Stomach (tissue), 9 donors: ENCODE measurements around the gene GPR176. TPM values are rescaled to one million over a fixed set of nuclear protein-coding genes. Genes with fewer than 3 reads are reported as not detected.

ENCODE experiments used
- DNase-seq, 2 donors: peaks; one replicate each; pipeline versions ENCODE4 v3.0.0 to v3.0.0-alpha.2; 2013 to 2019
- H3K27ac ChIP-seq, 5 donors: fragments of 200-600 bp in 4 of 5; sonication (generic) in 4 of 5; one replicate each; pipeline ENCODE4 v1.5.1; 2013 to 2019; ENCODE audit warnings: mild to moderate bottlenecking in 1 of 5, moderate library complexity in 1 of 5
- H3K27me3 ChIP-seq, 3 donors: fragments of 200-600 bp; sonication (generic); one replicate each; pipeline ENCODE4 v1.5.1; 2017 to 2019; ENCODE audit warnings: mixed run types in 1 of 3
- H3K36me3 ChIP-seq, 4 donors: fragments of 200-600 bp; sonication (generic); 1 replicate in 3 of 4; 2 replicates in 1 of 4; pipeline ENCODE4 v1.5.1; 2016 to 2019
- H3K4me1 ChIP-seq, 4 donors: fragments of 200-600 bp; sonication (generic); one replicate each; pipeline ENCODE4 v1.5.1; 2016 to 2019
- H3K4me3 ChIP-seq, 4 donors: fragments of 200-600 bp; sonication (generic) in 3 of 4; one replicate each; pipeline ENCODE4 v1.5.1; 2016 to 2019; ENCODE audit warnings: mild to moderate bottlenecking in 1 of 4
- H3K9me3 ChIP-seq, 4 donors: fragments of 200-600 bp; sonication (generic); one replicate each; pipeline ENCODE4 v1.5.1; 2016 to 2019
- EP300 ChIP-seq: sonication (generic); formaldehyde crosslinking; IDR thresholded peaks from one replicate; pipeline ENCODE4 v1.6.1; 2017; ENCODE audit warnings: antibody characterized with exemption
- POLR2A ChIP-seq, 4 donors: fragments of 450-650 bp; IDR thresholded peaks; one replicate each; pipeline ENCODE4 v1.6.1; 2016; ENCODE audit warnings: antibody characterized with exemption in 4 of 4, control low read depth in 2 of 4, mild to moderate bottlenecking in 1 of 4, moderate library complexity in 1 of 4
- POLR2AphosphoS5 ChIP-seq, 3 donors: sonication (generic); formaldehyde crosslinking; IDR thresholded peaks; one replicate each; pipeline ENCODE4 v1.6.1; 2016; ENCODE audit warnings: antibody characterized with exemption in 3 of 3
- WGBS, 5 donors: extraction: QIAGEN DNeasy Blood & Tissue Kit in 3 of 5; methylation state at CpG; one replicate each; pipeline versions ENCODE4 v1.1.5 to v1.1.7; 2013 to 2018; 5-methylcytosine and 5-hydroxymethylcytosine counted together
- intact Hi-C: fragments of 100-400 bp; cut with DNase I; formaldehyde crosslinking; loops from one replicate; pipeline ENCODE4 v1.15.1; 2023; ENCODE audit warnings: low total_unique reads
- polyA plus RNA-seq, 3 donors: library from polyadenylated mRNA; stranded (reverse); fragments of 200-250 nt; gene quantifications; one replicate each; pipeline ENCODE4 v1.2.3, GENCODE V29; 2013
- total RNA-seq, 5 donors: library from RNA; depleted of rRNA; stranded (reverse); fragments of >200 nt; gene quantifications; one replicate each; pipeline versions ENCODE4 v1.1.0 to v1.2.3, GENCODE V29; 2014 to 2016
- TF ChIP-seq, protein P1 (sequence below), 7 experiments: fragments of 450-650 bp in 4 of 7; fragments of 200-600 bp in 3 of 7; sonication (generic) in 3 of 7; IDR thresholded peaks; one replicate each; pipeline ENCODE4 v1.5.1; 2016 to 2019; ENCODE audit warnings: antibody characterized with exemption in 7 of 7, control low read depth in 2 of 7, mild to moderate bottlenecking in 1 of 7
- donor health status: healthy with polysubstance abuse.
- donor health status: Bipolar disorder and iron deficiency.
- donor health status: healthy.

GPR176 gene
- total and polyA plus RNA-seq, 8 donors = 0.29 to 10.1 (median 1.3) TPM; not detected in 1

GRCh38 chr15:39907216-39907615 is 12.8 kb downstream of the GPR176 start:
- Histone ChIP-seq H3K27ac (no peak overlapping the region), H3K4me1 (no peaks in the 10 kb centered on the region), H3K4me3 (no peak overlapping the region), H3K36me3 (no peaks in the 10 kb centered on the region), H3K27me3 (no peaks in the 10 kb centered on the region), H3K9me3 (no peaks in the 10 kb centered on the region)
- TF ChIP-seq EP300 (no peak), POLR2A (IDR thresholded peaks at IDR 0.05) (no peak), POLR2AphosphoS5 (IDR thresholded peaks at IDR 0.05) (no peak)
- TF ChIP-seq, protein P1, sequence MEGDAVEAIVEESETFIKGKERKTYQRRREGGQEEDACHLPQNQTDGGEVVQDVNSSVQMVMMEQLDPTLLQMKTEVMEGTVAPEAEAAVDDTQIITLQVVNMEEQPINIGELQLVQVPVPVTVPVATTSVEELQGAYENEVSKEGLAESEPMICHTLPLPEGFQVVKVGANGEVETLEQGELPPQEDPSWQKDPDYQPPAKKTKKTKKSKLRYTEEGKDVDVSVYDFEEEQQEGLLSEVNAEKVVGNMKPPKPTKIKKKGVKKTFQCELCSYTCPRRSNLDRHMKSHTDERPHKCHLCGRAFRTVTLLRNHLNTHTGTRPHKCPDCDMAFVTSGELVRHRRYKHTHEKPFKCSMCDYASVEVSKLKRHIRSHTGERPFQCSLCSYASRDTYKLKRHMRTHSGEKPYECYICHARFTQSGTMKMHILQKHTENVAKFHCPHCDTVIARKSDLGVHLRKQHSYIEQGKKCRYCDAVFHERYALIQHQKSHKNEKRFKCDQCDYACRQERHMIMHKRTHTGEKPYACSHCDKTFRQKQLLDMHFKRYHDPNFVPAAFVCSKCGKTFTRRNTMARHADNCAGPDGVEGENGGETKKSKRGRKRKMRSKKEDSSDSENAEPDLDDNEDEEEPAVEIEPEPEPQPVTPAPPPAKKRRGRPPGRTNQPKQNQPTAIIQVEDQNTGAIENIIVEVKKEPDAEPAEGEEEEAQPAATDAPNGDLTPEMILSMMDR (IDR thresholded peaks at IDR 0.05) = no peak
- 62 to 76% (median 68%) methylated on average over 3 of the region's 3 CpGs for WGBS, 5 donors
- no peak for DNase-seq
- intact Hi-C loops = no loop called here

GRCh38 chr15:39904115-39904514 is 16.0 kb downstream of the GPR176 start:
- TF ChIP-seq, protein P1 (IDR thresholded peaks at IDR 0.05) = no peak
- TF ChIP-seq POLR2A (IDR thresholded peaks at IDR 0.05) (no peak), POLR2AphosphoS5 (IDR thresholded peaks at IDR 0.05) (no peak), EP300 (no peak)
- no peaks in the 10 kb centered on the region for H3K27me3 ChIP-seq
- intact Hi-C loops = no loop called here
- WGBS, 5 donors = 85 to 95% (median 88%) methylated on average over 2 of the region's 2 CpGs
- DNase-seq = no peak
- H3K9me3 ChIP-seq = no peaks in the 10 kb centered on the region
- no peaks in the 10 kb centered on the region for H3K4me1 ChIP-seq
- no peaks in the 10 kb centered on the region for H3K36me3 ChIP-seq
- no peak overlapping the region for H3K4me3 ChIP-seq
- no peak overlapping the region for H3K27ac ChIP-seq

- Histone ChIP-seq H3K4me1 (no peaks in the 10 kb centered on the region), H3K9me3 (no peaks in the 10 kb centered on the region), H3K36me3 (no peaks in the 10 kb centered on the region), H3K27me3 (no peaks in the 10 kb centered on the region), H3K27ac (no peak overlapping the region), H3K4me3 (no peak overlapping the region)
- DNase-seq = no peak
- TF ChIP-seq, protein P1 (IDR thresholded peaks at IDR 0.05) = no peak
- TF ChIP-seq POLR2A (IDR thresholded peaks at IDR 0.05) (no peak), POLR2AphosphoS5 (IDR thresholded peaks at IDR 0.05) (no peak), EP300 (no peak)
- 85 to 92% (median 89%) methylated on average over 3 of the region's 3 CpGs for WGBS, 5 donors
- intact Hi-C loops = no loop called here
Measured at GRCh38 chr15:39898317-39898716, 21.7 kb downstream of the GPR176 start.

DNA sequence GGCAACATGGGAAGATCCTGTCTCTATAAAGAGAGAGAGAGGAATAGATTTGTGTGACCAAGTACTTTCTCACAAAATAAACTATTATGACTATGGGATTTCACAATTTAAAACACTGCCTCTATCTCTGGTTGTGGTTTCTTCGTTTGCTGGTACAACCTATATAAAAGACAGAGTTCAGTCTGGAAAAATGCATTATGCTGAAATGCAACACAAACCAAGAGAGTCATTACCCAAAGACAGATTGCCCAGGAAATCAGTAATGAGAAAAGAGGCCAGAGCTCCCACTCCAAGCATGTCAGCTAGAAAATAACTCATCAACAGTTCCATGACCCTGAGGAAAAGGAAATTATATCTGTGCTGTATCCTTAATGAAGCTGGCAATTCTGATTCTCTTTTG is 23.2 kb downstream of the GPR176 start:
- intact Hi-C loops = no loop called here
- no peak overlapping the region for H3K27ac ChIP-seq
- no peak for DNase-seq
- TF ChIP-seq POLR2A (IDR thresholded peaks at IDR 0.05) (no peak), POLR2AphosphoS5 (IDR thresholded peaks at IDR 0.05) (no peak), EP300 (no peak)
- TF ChIP-seq, protein P1 (IDR thresholded peaks at IDR 0.05) = no peak
- no peaks in the 10 kb centered on the region for H3K27me3 ChIP-seq
- no peaks in the 10 kb centered on the region for H3K9me3 ChIP-seq
- H3K36me3 ChIP-seq = no peaks in the 10 kb centered on the region
- no peaks in the 10 kb centered on the region for H3K4me1 ChIP-seq
- 37 to 72% (median 59%) methylated on average over 1 of the region's 1 CpG for WGBS, 5 donors
- H3K4me3 ChIP-seq = no peak overlapping the region
